Suprapubic skin (tissue), 4 donors: ENCODE data around the gene NTMT1. TPM values are rescaled to one million over a fixed set of nuclear protein-coding genes. Genes with fewer than 3 reads are reported as not detected.

Experiments used
- DNase-seq, 2 donors: peaks; one replicate each; pipeline ENCODE4 v3.0.0-alpha.2; 2019; ENCODE audit warnings: low spot score in 2 of 2
- H3K27ac ChIP-seq: fragments of 200-600 bp; sonication (generic); one replicate; pipeline ENCODE4 v1.5.1; 2019
- H3K27me3 ChIP-seq: fragments of 200-600 bp; sonication (generic); one replicate; pipeline ENCODE4 v1.5.1; 2019
- H3K36me3 ChIP-seq: fragments of 200-600 bp; sonication (generic); one replicate; pipeline ENCODE4 v1.5.1; 2019
- H3K4me1 ChIP-seq: fragments of 200-600 bp; sonication (generic); one replicate; pipeline ENCODE4 v1.5.1; 2019
- H3K4me3 ChIP-seq: fragments of 200-600 bp; sonication (generic); one replicate; pipeline ENCODE4 v1.5.1; 2019; ENCODE audit warnings: mild to moderate bottlenecking
- H3K9me3 ChIP-seq: fragments of 200-600 bp; sonication (generic); one replicate; pipeline ENCODE4 v1.5.1; 2019
- CTCF ChIP-seq, 2 donors: fragments of 200-600 bp in 1 of 2; fragments of 450-650 bp in 1 of 2; sonication (generic) in 1 of 2; IDR thresholded peaks; one replicate each; pipeline ENCODE4 v1.5.1; 2016 to 2019; ENCODE audit warnings: antibody characterized with exemption in 2 of 2, mild to moderate bottlenecking in 1 of 2, moderate library complexity in 1 of 2
- EP300 ChIP-seq: sonication (generic); formaldehyde crosslinking; IDR thresholded peaks from one replicate; pipeline ENCODE4 v1.6.1; 2017; ENCODE audit warnings: antibody characterized with exemption
- POLR2A ChIP-seq, 2 donors: fragments of 450-650 bp; IDR thresholded peaks; one replicate each; pipeline ENCODE4 v1.6.1; 2017; ENCODE audit warnings: antibody characterized with exemption in 2 of 2, mild to moderate bottlenecking in 2 of 2, moderate library complexity in 2 of 2
- POLR2AphosphoS5 ChIP-seq, 3 donors: sonication (generic); formaldehyde crosslinking; IDR thresholded peaks; one replicate each; pipeline ENCODE4 v1.6.1; 2017; ENCODE audit warnings: antibody characterized with exemption in 3 of 3
- WGBS: methylation state at CpG from one replicate; pipeline ENCODE4 v1.1.5; 2018; 5-methylcytosine and 5-hydroxymethylcytosine counted together
- total RNA-seq, 4 donors: library from RNA; depleted of rRNA; stranded (reverse); fragments of >200 nt; gene quantifications; one replicate each; pipeline ENCODE4 v1.1.0, GENCODE V29; 2016

Gene NTMT1
- total RNA-seq, 4 donors from 2014 or later, result 19.4 to 25.0 (median 20.8) TPM

- no peaks in the 10 kb centered on the region for H3K27me3 ChIP-seq
Observed at GRCh38 chr9:129671519-129671918, 45.6 kb downstream of the NTMT1 start.

DNA sequence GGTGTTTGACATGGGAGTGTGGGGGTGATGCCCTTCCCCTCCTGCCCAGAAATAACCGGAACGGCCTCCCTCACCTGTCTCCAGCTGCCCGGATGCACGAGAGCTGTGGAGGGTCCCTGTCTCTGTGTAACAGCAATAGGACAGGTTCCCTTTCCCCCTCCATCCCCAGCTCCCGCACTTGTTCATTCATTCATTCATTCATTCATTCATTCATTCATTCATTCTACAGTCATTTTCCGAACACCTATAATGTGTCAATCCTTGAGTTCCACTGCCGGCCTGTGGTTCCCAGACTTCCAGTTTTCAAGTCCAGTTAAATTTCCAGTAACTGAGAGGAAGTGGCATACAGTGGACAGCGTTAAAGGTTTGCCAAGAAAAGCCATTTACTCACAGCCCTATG, 46.7 kb downstream of the NTMT1 start:
- no peaks in the 10 kb centered on the region for H3K36me3 ChIP-seq
- no peak overlapping the region for H3K4me3 ChIP-seq
- H3K27ac ChIP-seq, result no peak overlapping the region
- TF ChIP-seq EP300, result no peak
- no peak for TF ChIP-seq POLR2AphosphoS5 (IDR thresholded peaks at IDR 0.05)
- no peaks in the 10 kb centered on the region for H3K9me3 ChIP-seq
- no peaks in the 10 kb centered on the region for H3K27me3 ChIP-seq
- WGBS, result 94% methylated on average over 8 of the region's 8 CpGs
- peaks cover 44% of the 10 kb centered on the region for H3K4me1 ChIP-seq
- DNase-seq, result no peak

More at GRCh38 chr9:129671519-129671918, 45.6 kb downstream of the NTMT1 start:
- no peak overlapping the region for H3K4me3 ChIP-seq
- TF ChIP-seq POLR2AphosphoS5 (IDR thresholded peaks at IDR 0.05) (no peak), EP300 (no peak), CTCF (IDR thresholded peaks at IDR 0.05) (no peak), POLR2A (IDR thresholded peaks at IDR 0.05) (no peak)
- WGBS, result 62% methylated on average over 2 of the region's 7 CpGs
- DNase-seq, result no peak
- no peaks in the 10 kb centered on the region for H3K9me3 ChIP-seq
- H3K4me1 ChIP-seq, result peaks cover 48% of the 10 kb centered on the region
- H3K27ac ChIP-seq, result no peak overlapping the region
- no peaks in the 10 kb centered on the region for H3K36me3 ChIP-seq

- Histone ChIP-seq H3K4me1 (peaks cover 42% of the 10 kb centered on the region), H3K9me3 (no peaks in the 10 kb centered on the region), H3K27ac (no peak overlapping the region), H3K27me3 (no peaks in the 10 kb centered on the region), H3K4me3 (no peak overlapping the region), H3K36me3 (no peaks in the 10 kb centered on the region)
- TF ChIP-seq CTCF (IDR thresholded peaks at IDR 0.05), result no peak
- no peak for TF ChIP-seq EP300
- TF ChIP-seq POLR2A (IDR thresholded peaks at IDR 0.05), result no peak
- TF ChIP-seq POLR2AphosphoS5 (IDR thresholded peaks at IDR 0.05), result no peak
- WGBS, result 77% methylated on average over 12 of the region's 12 CpGs
- no peak for DNase-seq
Observed at GRCh38 chr9:129673602-129674001, 47.6 kb downstream of the NTMT1 start.

- WGBS, result 70% methylated on average over 7 of the region's 7 CpGs
- Histone ChIP-seq H3K4me1 (peaks cover 40% of the 10 kb centered on the region), H3K27me3 (no peaks in the 10 kb centered on the region)
Observed at GRCh38 chr9:129674229-129674628, 48.3 kb downstream of the NTMT1 start.

DNA sequence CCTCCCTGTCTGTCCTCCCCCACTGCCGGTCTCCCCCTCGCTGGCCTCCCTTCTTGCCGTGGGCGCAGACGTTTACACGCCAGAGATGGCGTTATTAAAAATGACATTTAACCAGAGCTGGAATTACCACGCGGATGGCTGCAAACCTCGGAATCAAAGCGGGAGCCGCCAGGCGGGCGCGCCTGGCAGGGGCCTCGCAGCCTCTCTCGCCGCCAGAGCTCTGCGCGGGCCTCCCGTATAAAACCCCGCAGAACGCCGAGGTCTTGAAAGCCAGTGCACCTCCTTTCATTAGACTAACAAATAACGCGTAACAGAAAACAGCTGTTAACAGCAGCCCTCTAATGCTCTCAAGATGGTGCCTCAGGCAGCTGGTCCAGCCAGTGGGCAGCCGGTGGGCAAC, 49.7 kb downstream of the NTMT1 start:
- TF ChIP-seq POLR2A (IDR thresholded peaks at IDR 0.05), result no peak
- TF ChIP-seq CTCF (IDR thresholded peaks at IDR 0.05), result no peak
- TF ChIP-seq POLR2AphosphoS5 (IDR thresholded peaks at IDR 0.05), result no peak
- no peak for TF ChIP-seq EP300
- Histone ChIP-seq H3K27ac (peak overlapping the region; percentile 30), H3K4me3 (no peak overlapping the region), H3K36me3 (no peaks in the 10 kb centered on the region), H3K9me3 (no peaks in the 10 kb centered on the region), H3K27me3 (no peaks in the 10 kb centered on the region), H3K4me1 (peaks cover 37% of the 10 kb centered on the region)
- 74% methylated on average over 15 of the region's 27 CpGs for WGBS
- DNase-seq, result no peak

More at GRCh38 chr9:129674229-129674628, 48.3 kb downstream of the NTMT1 start:
- no peak for DNase-seq
- H3K27ac ChIP-seq, result no peak overlapping the region
- H3K9me3 ChIP-seq, result no peaks in the 10 kb centered on the region
- no peaks in the 10 kb centered on the region for H3K36me3 ChIP-seq
- no peak for TF ChIP-seq POLR2A (IDR thresholded peaks at IDR 0.05)
- TF ChIP-seq POLR2AphosphoS5 (IDR thresholded peaks at IDR 0.05), result no peak
- no peak for TF ChIP-seq CTCF (IDR thresholded peaks at IDR 0.05)
- no peak for TF ChIP-seq EP300
- no peak overlapping the region for H3K4me3 ChIP-seq

DNA sequence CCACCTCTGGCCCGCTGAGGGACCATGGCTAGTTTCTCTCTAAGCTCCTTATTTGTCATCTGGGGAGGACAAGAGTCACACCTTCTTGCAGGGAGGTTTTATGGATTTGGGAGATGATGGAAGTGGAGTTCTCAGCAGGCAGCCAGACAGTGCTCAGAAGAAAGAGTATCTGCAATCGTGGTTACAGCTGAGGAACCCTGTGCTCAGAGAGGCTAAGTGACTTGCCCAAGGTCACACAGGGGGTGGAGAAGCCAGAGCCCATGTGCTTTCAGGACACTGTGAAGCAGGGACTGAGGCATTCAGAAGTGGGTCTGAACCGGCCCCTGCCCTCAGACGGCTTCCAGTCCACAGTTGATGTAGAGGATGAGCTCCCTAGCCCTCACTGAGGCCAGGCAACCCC, 50.3 kb downstream of the NTMT1 start:
- peak overlapping the region; percentile 22 for H3K27ac ChIP-seq

More for the DNA sequence above, 50.3 kb downstream of the NTMT1 start:
- no peak overlapping the region for H3K4me3 ChIP-seq
- no peak for DNase-seq
- no peaks in the 10 kb centered on the region for H3K9me3 ChIP-seq
- no peaks in the 10 kb centered on the region for H3K36me3 ChIP-seq
- no peak for TF ChIP-seq EP300
- no peak for TF ChIP-seq POLR2AphosphoS5 (IDR thresholded peaks at IDR 0.05)
- TF ChIP-seq CTCF (IDR thresholded peaks at IDR 0.05), result no peak
- TF ChIP-seq POLR2A (IDR thresholded peaks at IDR 0.05), result no peak
- WGBS, result 41% methylated on average over 4 of the region's 4 CpGs
- peaks cover 32% of the 10 kb centered on the region for H3K4me1 ChIP-seq
- H3K27me3 ChIP-seq, result no peaks in the 10 kb centered on the region
